Fibroblast of skin of right quadriceps (primary cell): ENCODE measurements around the gene LIPH.

ENCODE experiments used
- DNase-seq: peaks from one replicate; pipeline ENCODE4 v3.0.0-alpha.2; 2013

The LIPH gene

DNA sequence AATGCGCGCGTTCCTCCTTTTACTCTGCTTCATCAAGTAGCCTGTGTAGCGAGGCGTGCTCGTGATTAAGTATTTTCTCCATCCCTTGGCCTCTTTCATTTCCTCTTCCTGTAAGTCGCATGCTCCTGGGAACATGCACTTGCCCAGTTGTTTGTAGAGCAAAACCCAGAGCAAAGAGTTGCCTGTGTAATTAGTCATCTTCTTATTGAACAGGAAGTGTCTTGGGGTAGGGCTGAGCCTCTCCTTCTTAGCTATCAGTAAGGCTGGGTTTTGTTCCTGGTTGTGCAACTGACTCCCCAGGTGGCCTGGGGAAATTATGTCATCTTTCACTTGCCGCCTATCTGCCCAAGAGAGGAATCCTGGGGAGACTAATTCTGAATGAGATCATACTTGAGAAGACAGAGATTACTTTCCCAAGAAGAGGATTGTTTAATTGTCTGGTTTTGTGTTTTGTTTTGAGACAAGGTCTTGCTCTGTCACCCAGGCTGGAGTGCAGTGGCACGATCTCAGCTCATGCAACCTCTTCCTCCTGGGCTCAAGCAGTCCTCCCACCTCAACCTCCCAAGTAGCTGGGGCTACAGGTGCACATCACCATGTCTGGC, 14.9 kb downstream of the LIPH start:
- DNase-seq = peak; percentile 74

DNA sequence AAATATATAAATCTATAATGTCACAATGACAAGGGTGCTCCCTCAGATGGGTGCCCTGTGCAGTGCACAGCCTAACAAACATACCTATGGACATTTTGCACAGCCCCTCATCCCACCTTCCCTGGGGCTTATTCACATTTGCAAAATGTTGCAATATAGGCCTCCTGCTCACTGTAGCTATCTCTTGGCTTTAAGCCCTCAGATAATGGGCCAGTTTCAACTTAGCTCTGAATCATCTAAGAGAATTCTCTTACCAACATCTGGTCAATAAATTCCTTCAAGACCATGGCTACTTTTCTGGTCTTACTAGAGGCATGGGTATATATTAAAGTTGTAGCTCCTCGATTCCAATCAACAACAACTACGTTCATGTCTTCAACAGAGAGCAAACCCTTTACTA, 17.9 kb downstream of the LIPH start:
- DNase-seq = no peak

DNA sequence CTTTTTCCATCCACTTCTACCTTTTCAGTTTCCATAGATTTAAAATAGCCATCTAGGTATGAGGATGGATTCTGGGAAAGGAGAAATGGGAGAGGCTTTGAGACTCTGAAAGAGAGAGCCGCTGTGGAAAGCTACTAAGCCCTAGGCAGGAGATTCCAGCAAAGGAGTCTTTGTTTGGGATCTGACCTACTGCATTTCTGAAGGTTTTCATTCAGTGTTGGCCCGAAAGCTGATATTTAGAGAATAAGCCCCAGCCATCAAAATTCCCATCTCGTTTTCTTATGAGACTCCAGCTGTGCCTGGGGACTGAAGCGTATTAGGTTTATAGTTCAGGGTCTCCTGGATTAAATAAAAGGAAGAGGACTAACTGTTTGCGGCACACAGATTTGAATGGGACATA, 19.5 kb downstream of the LIPH start:
- DNase-seq = no peak

DNA sequence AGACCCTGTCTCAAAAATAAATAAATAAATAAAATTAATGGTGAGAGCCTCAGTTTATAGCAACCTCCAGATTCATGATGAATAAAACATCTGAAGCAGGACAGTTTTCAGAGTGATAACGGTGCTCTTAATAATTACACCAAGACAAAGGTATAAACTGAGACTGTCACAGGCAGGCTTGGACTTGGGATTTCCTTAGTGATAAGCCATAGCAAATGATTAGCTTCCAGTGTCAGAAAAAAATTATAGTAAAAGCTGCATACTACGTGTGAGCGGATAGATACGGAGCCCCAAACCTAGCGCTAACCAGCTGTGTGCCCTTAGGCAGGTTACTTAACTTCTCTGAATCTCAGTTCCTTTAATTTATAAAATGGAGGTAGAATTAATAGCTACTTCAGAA, 21.5 kb downstream of the LIPH start:
- no peak for DNase-seq

DNA sequence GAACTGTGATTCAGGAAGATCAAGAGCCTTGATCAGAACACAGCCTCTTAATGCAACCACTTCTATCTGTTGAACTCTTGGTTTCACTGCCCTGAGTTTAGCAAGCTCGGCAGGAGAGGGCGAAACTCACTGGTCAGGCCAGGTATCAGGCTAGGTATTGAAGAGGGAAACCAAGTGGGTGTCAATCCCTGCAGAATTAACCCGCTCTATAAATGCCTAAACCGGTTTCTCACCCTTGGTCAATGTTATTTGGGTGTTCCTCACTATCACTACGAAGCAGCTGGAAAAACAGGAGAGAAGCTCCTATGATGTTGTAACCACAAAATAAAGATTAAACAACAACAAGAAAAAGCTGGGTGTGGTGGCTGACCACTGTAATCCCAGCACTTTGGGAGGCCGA, 23.9 kb downstream of the LIPH start:
- DNase-seq = no peak

DNA sequence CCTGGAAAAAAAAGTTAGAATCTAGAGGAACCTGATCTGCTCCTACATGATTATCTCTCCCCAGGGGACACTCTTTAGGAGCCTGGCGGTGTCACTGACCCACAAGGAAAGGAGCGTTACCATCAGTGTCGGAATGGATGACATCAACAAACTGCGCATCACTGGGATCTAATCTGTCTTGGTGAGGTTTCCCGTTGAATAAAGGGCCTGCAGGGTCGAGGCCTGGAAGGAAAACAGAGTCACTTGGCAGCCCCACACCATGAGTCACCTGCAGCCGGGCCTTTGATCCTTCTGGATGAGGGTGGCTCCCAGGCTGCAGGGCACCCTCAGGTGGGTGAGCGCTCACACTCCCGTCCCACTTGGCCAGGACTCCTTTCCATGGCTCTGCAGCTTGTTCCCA, 25.0 kb downstream of the LIPH start:
- DNase-seq = no peak

DNA sequence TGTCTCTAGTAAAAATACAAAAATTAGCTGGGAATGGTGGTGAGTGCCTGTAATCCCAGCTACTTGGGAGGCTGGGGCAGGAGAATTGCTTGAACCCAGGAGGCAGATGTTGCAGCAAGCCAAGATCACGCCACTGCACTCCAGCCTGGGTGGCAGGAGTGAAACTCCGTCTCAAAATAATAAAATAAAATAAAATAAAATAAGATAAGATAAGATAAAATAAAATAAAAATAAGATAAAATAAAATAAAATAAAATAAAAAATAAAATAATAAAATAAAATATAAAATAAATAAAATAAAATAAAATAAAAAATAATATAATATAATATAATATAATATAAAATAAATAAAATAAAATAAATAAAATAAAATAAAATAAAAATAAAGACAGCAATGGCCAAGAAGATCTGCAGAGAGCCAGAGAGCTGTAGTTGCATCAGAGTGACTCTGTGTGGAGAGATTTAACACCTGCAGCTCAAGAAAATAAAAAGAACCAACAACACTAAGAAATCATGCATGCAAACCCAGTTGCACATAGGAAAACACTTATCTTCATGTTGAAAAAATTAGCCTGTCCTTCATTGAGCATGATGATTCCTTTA, 25.9 kb downstream of the LIPH start:
- DNase-seq = no peak

DNA sequence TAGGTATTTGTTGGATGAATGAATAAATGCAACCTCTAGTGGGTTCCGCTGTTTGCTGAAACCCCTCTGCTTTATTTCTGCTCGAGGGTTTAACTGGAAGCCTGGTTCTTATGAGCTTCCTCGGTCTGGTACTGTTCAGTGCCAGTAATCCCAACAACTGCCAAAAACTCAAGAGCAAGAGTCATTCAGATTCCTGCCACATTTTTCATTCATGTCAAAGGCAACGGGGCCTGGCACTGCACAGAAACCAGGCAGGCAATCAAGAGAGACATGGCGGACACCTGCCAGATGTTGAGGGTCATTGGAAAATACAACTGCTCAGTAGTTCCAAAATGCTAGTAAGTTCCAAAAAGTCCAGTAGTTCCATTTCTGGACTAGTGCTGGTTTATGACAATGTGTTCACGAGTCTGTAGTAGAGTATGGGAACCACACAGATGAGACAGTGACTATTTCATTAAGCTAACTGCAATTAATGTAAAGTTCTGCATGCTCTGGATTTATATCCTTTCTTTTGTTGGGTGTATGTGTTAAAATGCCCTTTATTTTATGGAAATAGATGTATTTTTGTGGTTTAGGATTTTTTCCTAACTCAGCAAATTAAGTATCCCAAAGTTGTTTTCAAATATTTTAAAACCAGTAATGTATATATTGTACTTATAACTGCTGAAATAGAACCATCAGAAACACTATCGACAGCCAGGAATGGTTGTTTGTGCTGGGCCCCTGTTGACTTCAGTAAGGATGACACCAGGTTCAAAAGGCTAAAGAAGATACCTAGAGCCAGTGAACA, 30.8 kb downstream of the LIPH start:
- DNase-seq = no peak

DNA sequence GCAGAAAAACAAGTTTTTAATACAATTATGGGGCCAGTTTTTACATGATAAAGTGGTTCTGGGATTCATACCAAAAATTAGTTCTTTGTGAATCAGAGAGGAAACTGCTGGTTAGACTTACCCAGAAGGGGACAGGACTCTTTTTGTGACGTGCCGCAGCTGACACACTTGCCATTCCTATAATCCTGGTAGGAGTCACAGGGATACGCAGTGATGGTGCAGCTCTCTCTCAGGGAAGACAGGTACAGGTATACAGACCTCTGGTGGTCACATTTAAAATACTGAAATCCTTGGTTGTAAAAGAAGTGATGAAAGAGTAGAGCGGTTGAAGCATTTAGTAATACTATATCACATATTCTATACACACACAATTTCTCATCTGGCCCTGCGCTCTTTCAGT, 33.4 kb downstream of the LIPH start:
- no peak for DNase-seq

DNA sequence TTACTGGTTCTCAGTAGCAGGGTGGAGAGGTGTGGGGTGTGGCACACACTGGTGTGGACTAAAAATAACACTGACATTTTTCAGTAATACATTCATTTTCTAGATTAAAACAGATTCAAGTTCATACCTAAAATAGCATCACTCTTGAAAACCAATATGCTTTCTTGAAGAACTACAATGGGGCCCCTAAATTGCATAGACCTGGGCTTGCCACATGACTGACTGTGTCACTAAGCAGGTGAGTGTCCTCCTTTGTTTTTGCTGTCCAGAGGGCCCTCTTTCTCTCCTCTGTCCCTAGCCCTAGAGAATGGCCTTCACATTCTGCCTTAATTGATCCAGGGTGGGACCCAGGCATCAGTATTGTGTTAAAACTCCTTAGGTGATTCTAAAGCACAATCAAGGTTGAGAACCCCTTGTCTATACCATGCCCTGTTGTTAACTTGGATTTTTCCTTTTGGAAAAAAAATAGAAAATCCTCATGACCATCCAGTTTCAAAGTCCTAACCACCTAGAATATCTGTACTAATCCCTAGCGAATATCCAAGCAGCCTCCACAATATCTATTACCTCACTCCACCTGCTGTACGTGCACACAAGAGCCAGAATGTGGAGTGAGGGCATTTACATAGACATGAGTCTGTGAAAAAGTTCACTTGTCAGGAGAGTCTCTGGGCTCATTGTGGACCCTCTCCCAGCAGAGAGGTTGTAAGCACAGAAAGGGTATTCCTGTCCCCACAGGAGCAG, 34.8 kb downstream of the LIPH start:
- DNase-seq = no peak

DNA sequence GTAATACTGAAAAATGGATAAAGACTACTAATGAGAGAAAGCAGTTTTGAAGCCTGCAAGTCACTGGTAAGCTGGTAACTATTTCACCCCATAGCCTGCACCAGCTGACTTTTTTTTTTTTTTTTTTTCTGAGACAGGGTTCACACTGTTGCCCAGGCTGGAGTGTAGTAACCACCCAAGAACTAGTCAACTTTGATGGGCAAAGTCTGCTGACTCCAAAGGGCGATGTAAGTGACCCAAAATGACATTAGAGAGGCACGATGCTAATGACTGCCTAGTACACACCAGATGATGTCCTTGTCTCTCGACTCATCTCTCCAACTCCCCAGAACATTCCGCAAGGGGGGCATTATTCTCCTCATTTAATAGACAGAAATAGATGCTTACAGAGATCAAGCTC, 40.7 kb downstream of the LIPH start:
- no peak for DNase-seq

DNA sequence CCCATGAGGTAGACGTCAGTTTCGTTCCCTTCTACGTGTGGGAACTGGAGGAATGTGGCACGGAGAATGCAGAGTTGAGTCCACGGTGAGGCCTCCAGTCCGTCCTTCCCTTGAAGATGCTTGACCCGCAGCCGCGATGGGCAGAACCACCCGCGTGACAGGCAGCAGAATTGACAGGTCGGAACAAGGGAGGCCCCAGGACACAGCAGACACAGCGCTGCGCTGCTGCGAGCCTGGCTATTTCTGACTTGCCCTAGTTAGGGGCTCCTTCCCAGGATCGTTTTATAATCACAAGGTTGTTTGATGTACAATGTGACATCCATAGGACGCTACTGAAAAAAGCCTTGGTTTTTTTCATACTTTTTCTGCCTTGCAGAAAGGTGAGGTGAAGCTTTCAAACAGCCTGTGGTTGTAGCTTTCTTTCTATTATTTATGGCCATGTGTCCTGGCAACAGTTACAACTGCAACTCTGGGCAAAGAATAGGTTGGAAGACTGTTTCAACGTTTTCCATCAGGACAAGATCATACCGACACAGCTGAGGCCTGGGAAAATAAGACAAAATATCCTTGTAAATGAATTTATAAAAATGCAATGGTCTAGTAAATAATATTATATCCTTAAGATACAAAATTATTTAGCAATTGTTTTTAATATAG, 43.9 kb downstream of the LIPH start:
- DNase-seq = no peak

DNA sequence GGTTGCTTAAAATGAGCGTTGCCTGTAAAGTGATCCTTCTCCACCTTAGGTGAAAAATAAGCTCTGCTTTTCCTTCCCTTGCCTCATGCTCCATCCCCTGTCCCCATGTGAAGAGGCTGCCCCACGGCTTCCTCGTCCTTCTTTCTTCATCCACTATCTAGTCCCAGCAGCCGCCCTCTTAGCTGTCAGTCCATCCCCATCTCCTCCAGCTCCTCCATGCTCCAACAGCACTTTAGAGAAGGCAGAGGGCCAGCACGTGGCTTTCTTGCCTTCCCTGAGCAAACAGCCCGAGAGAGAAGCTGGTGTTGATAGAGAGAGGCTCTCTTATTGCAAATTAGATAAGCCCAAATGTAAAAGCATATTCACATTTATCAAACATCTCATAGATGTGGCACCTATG, 44.5 kb downstream of the LIPH start:
- DNase-seq = no peak

DNA sequence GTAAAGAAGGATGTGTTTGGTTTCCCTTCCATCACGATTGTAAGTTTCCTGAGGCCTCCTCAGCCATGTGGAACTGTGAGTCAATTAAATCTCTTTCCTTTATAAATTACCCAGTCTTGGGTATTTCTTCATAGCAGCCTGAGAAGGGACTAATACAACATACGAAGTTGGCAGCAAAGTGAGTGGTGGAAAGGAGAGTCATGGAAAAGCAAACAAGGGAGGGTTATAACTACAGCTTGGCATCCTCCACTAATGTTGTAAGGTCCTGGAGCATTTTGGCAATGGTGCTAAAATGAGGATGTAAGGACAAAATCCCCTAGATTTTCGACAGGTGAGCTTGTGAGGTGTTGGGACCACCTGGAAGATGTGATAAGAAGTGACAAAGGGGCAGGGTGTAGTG, 47.8 kb downstream of the LIPH start:
- no peak for DNase-seq

DNA sequence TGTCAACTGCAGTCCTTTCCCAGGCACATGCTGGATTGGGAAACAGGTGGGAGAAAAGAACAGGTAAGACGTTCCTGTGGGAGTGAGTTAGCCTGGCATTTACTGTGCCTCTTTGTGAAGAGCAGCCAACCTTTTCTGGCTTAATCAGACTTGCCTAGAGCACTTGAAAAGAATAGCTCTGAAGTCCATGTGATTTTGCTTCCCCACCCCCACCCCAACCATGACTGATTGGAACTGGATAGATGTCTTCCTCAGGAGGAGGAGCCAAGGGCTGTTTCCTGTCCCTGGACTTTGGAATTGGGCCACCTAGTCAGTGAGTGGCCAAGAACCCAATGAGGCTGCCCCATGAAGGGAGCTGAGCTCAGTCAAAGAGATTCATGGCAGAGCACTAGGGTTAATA, 48.9 kb downstream of the LIPH start:
- DNase-seq = no peak

DNA sequence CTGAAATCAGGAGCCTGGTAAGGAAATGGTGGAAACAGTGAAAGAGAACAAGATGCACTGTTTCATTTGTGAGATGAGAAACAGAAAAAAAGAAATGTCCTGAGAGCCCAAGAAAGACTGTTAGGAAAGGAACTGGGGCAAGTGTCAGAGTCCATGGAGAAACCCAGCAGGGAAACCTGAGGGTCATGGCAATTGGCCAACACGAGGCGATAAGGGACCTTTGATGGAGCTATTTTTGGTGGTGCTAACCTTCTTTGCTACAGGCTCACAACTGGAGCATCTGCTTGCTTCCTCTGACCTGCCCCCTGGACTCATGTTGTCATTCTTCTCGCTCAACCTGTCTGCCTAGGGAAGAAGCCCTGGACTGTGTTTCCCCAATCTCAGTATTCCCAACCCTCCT, 49.4 kb downstream of the LIPH start:
- no peak for DNase-seq

DNA sequence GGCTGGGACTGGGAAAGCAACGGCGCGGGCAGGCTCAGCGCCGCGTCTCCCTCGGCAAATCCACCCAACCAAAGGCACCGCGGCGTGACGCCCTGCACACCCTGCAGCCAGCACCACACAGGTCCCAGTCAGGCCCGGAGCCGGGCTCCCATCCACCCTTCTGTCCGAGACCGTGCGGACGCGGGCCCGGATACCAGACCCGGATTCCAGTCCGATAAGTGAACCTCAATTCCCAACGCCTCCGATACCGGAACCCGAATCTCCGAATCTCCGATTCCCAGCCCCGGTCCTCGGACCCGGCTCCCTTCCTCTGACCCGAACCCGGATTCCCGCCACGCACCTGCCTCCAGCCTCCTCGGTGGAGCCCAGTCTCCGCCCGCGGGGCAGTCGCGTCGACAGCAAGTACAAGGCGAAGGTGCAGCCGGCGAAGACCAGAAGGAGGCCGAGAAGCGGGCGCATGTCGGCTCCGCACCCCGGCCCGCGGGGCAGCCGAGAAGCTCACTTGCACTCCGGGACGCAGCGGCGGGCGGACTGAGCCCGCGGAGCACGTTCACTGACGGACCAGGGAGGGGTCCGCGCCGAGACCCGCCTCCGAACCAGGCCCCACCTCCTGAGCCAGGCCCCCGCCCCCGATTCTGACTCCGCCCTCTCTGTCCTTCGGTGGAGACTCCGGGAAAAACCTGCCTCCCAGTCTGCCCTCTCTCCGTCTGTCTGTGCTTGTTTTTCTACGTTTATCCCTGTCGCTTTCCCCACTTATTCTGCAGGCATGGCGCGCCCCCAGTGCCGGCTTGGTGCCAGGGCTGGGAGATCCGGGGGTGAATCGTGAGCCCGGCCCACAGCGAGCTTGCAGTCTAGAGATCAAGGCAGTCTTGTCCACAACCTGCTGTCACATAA, 53.6 kb downstream of the LIPH start, which contains the start of gene TMEM41A:
Gene TMEM41A, minus strand, starts transcription at position 533 of the 894 bp plus-strand sequence. Its CDS starts 74 bp downstream, at position 459.
- DNase-seq = peak; percentile 87

DNA sequence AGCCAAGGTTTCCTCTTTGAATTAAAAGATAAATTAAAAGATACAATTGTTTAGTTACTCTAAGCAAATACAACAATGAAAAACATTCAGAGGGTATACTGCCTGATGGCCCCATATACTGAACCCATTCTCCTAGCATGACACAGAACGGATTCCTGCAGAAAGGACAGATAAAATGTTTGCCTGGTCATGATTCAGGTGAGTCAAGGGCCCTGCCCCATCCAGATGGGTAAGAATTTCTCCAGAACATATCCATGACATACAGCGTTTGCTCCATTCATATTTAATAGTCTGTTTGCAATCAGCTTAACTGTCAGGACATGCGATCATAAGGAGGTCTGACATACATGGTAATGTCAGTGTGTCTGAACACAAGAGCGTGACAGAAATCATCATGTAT, 62.1 kb downstream of the LIPH start:
- DNase-seq = no peak

DNA sequence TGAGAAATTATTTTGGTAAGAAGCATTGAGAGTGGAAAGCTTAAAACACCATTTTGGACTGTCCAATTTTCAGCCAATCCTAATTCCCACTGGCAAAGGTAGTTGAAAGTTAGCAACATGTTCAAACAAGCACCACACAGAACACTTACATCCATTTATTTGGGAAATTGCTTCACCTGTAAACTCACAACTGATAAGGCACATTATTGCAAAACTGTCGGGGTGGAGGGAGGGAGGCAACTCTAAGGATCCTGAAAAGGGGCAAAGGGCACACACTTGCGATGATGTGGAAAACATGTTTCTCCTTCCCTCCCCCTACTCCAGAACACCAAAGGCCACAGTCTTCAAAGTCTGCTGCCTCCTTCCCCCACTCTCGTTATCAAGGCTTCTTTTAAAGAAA, 62.9 kb downstream of the LIPH start:
- DNase-seq = no peak

DNA sequence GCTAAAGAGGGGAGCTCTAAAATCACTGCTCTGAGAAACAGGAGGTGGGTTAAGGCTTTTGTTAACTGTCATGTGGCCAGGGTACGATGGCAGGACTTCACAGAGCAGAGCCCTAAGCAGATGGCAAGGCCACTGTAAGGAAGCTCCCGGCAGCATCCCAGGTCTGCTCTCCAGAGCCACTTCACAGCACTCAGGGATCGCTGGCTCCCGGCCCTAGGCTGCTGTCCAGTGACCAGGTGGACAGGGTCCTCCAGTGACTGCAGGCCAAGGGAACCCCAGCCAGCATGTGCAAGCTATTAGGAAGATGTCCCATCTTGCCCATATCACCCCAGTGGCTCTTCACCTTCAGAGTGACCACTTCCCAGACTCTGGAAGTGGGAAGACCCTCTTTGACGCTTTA, 63.9 kb downstream of the LIPH start:
- no peak for DNase-seq

DNA sequence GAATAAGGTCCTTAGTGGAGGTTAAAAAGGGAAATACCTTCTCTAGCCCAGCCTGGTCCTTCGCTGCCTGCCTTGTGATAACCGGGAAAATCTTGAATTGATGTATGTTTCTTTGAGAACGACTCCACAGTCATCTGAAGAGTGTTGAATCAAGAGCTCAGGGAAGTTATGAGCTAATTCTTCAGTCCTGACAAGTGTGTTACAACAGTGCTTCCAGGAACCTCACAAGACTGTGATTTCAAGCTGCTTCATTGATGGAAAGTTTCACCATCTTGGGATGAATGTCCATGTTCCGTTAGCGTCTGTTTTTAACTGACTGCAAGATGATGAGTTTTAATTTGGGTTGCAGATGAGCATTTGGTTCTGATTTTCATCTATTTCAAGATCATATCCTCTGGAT, 66.0 kb downstream of the LIPH start:
- no peak for DNase-seq

DNA sequence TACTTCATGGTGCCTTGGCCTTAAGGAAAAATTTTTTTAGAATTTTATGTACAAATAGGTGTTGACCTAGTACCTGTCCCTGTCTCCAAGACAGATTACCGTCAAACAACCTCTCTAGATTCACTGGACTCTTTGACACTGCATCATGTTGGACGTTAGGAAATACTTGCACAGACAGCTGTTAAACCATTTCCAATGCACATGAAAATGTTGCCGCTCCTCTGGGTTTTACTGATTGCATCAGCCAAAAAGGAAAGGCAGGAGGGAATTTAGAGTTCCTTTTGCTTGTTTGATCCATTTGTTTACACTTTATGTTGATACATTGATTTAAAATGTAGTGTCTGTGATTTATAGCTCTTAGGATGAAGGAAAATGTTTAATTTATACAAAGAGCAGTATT, 68.1 kb downstream of the LIPH start:
- DNase-seq = no peak
